Metanephros (tissue), 2 donors: ENCODE data around the gene CCNJL. TPM values are rescaled to one million over a fixed set of nuclear protein-coding genes. Genes with fewer than 3 reads are reported as not detected.

ENCODE experiments used
- small RNA-seq: library from RNA; depleted of rRNA; stranded (forward); fragments of <200 nt; gene quantifications from one replicate; pipeline ENCODE3, GENCODE V24; 2014; ENCODE audit warnings: low replicate concordance
- total RNA-seq: library from RNA; depleted of rRNA; stranded (reverse); fragments of >200 nt; gene quantifications from one replicate; pipeline ENCODE4 v1.2.3, GENCODE V29; 2014

CCNJL gene, protein sequence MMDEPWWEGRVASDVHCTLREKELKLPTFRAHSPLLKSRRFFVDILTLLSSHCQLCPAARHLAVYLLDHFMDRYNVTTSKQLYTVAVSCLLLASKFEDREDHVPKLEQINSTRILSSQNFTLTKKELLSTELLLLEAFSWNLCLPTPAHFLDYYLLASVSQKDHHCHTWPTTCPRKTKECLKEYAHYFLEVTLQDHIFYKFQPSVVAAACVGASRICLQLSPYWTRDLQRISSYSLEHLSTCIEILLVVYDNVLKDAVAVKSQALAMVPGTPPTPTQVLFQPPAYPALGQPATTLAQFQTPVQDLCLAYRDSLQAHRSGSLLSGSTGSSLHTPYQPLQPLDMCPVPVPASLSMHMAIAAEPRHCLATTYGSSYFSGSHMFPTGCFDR
- 4.5 TPM for total RNA-seq

DNA sequence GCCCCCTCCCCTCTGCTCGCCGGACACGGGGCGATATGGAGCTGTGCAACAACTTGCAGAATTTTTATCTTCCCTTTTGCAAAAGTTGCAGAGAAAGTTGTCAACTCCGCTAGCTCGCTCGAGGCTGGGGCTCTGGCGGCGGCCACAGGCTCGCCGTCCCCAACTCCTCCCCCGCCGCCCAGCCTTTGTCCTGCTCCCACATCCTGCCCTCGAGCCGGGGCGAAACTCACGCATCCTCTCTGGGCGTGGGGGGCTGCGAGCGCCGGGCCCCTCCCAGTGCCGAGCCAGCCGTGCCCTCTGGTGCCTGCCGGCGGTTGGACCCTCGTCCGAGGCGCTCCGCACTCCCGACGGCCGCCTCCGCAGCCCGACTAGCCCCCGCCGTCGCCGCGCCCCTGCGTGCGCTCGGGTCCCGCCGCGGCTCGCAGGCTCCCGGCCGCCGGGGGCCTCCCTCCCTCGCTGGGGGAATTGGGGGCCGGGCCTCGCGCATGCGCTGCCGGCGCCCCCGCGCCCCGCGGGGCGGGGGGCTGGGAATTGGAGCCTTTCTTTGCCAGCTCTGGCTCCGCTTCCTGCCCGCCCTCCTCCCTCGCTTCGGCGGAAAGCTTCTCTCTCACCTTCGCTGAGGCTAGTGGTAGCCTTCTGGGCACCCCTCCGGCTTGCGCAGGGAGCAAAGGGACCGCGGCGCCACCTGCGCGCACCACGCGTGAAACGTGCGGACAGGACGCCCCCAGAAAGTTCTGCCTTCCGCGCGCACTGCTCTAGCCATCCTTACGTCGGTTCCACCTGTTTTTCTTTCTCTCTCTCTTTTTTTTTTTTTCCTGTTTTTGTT is at the start of gene CCNJL:
TSS of gene CCNJL (minus strand) at position 431 of the 826 bp plus-strand sequence. CDS start 641 bp downstream, outside the sequence.

DNA sequence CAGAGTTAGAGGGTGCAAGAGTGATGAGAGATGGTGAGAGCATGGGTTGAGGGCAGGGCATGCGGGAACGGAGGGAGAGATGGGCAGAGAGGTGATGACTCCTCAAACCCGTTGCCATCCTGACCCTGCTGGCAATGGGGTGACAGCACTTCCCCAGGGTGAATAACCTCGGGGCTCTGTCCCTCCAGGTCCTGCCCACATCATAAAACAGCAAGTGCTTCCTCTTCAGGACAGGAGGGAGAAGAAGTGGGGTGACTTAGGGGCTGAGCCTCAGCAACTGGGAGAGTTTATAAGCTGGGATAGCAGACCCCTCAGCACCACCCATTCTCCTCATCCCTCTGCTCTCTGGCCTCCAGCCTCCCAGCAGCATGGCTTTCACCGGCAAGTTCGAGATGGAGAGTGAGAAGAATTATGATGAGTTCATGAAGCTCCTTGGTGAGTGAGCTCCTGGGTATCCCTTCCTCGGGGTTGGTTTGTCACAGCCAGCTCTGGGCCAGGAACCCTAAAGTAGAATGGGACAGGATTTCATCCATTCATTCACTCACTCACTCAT is 83.1 kb downstream of the CCNJL start, which contains the start of gene FABP6:
TSS of gene FABP6 (plus strand) at position 317 of the 553 bp plus-strand sequence. CDS start at position 369, 52 bp downstream.

Small RNAs within 50 kb of the gene (small RNA-seq; reads per million reads assigned to genes)
- not detected for gene AC112191.3

Other genes with a start within 250 kb of the CCNJL start
- 31.2 TPM for gene PWWP2A, start 193.1 kb downstream of the CCNJL start, total RNA-seq
- gene FABP6, start 83.1 kb downstream of the CCNJL start, total RNA-seq, result not detected
- 4.6 TPM for gene C1QTNF2, start 58.1 kb upstream of the CCNJL start, total RNA-seq
- gene FAM200C, start 87.5 kb upstream of the CCNJL start, total RNA-seq, result 11.8 TPM
- gene SLU7, start 106.5 kb upstream of the CCNJL start, total RNA-seq, result 29.9 TPM
- gene PTTG1, start 109.3 kb upstream of the CCNJL start, total RNA-seq, result 48.8 TPM